H9 (cell line): ENCODE results near the gene CCDC127. TPM values are rescaled to one million over a fixed set of nuclear protein-coding genes. Genes with fewer than 3 reads are reported as not detected.
A peak's percentile ranks its signal among the peaks of the same experiment; 100 is the strongest.

ENCODE experiments used
- DNase-seq: peaks from one replicate; pipeline ENCODE4 v3.0.0-alpha.2; 2017
- H2AFZ ChIP-seq: one replicate; pipeline ENCODE4 v1.6.1; 2013; ENCODE audit warnings: mild to moderate bottlenecking, low read length, control low read depth, moderate library complexity
- H2AK5ac ChIP-seq: 2 replicates; pipeline ENCODE4 v1.6.1; 2013; ENCODE audit warnings: low read length, control low read depth, mixed read lengths; ENCODE audit not compliant: insufficient read length
- H2BK120ac ChIP-seq: one replicate; pipeline ENCODE4 v1.6.1; 2013; ENCODE audit warnings: low read depth, mild to moderate bottlenecking, low read length, control low read depth, inconsistent platforms; ENCODE audit not compliant: poor library complexity, severe bottlenecking
- H2BK12ac ChIP-seq: 2 replicates; pipeline ENCODE4 v1.6.1; 2013; ENCODE audit warnings: low read length, control low read depth, mixed read lengths, low read depth; ENCODE audit not compliant: insufficient read length
- H2BK15ac ChIP-seq: 2 replicates; pipeline ENCODE4 v1.6.1; 2013; ENCODE audit warnings: low read depth, low read length, control low read depth
- H2BK20ac ChIP-seq: one replicate; pipeline ENCODE4 v1.6.1; 2013; ENCODE audit warnings: low read depth, mild to moderate bottlenecking, low read length, control low read depth, inconsistent platforms; ENCODE audit not compliant: poor library complexity, severe bottlenecking
- H2BK5ac ChIP-seq: 2 replicates; pipeline ENCODE4 v1.6.1; 2013; ENCODE audit warnings: low read length, control low read depth, mixed read lengths; ENCODE audit not compliant: insufficient read length
- H3K14ac ChIP-seq: 2 replicates; pipeline ENCODE4 v1.6.1; 2013; ENCODE audit warnings: low read length, control low read depth; ENCODE audit not compliant: insufficient read depth
- H3K18ac ChIP-seq: 2 replicates; pipeline ENCODE4 v1.6.1; 2013; ENCODE audit warnings: low read depth, mild to moderate bottlenecking, mixed read lengths, low read length, control low read depth; ENCODE audit not compliant: insufficient read length
- H3K23ac ChIP-seq: 2 replicates; pipeline ENCODE4 v1.6.1; 2013; ENCODE audit warnings: low read length, control low read depth, mixed read lengths, low read depth; ENCODE audit not compliant: insufficient read length
- H3K23me2 ChIP-seq: 2 replicates; pipeline ENCODE4 v1.6.1; 2013; ENCODE audit warnings: low read depth, mild to moderate bottlenecking, mixed read lengths, low read length, control low read depth; ENCODE audit not compliant: insufficient read length, poor library complexity, severe bottlenecking
- H3K27ac ChIP-seq: 2 replicates; pipeline ENCODE4 v1.5.1; 2013; ENCODE audit warnings: low read length, control low read depth, mixed read lengths, low read depth; ENCODE audit not compliant: insufficient read length
- H3K27me3 ChIP-seq: 2 replicates; pipeline ENCODE4 v1.6.1; 2013; ENCODE audit warnings: low read length, control low read depth, inconsistent platforms; ENCODE audit not compliant: insufficient read depth
- H3K4ac ChIP-seq: 2 replicates; pipeline ENCODE4 v1.6.1; 2013; ENCODE audit warnings: low read depth, mild to moderate bottlenecking, control low read depth, inconsistent platforms, low read length, moderate library complexity
- H3K4me1 ChIP-seq: 2 replicates; pipeline ENCODE4 v1.6.1; 2013; ENCODE audit warnings: low read length, control low read depth, inconsistent platforms; ENCODE audit not compliant: insufficient read depth
- H3K4me2 ChIP-seq: 2 replicates; pipeline ENCODE4 v1.6.1; 2013; ENCODE audit warnings: low read length, control low read depth, mixed read lengths; ENCODE audit not compliant: insufficient read length, insufficient read depth
- H3K56ac ChIP-seq: 2 replicates; pipeline ENCODE4 v1.6.1; 2013; ENCODE audit warnings: low read depth, mild to moderate bottlenecking, mixed read lengths, low read length, control low read depth; ENCODE audit not compliant: insufficient read length
- H3K79me1 ChIP-seq: 2 replicates; pipeline ENCODE4 v1.6.1; 2013; ENCODE audit warnings: low read depth, mild to moderate bottlenecking, moderate library complexity, low read length, control low read depth, inconsistent platforms; ENCODE audit not compliant: insufficient read depth, poor library complexity, severe bottlenecking
- H3K79me2 ChIP-seq: 2 replicates; pipeline ENCODE4 v1.6.1; 2013; ENCODE audit warnings: low read length, control low read depth, inconsistent platforms; ENCODE audit not compliant: insufficient read depth
- H3K9ac ChIP-seq: 2 replicates; pipeline ENCODE4 v1.6.1; 2013; ENCODE audit warnings: low read length, control low read depth, mixed read lengths; ENCODE audit not compliant: insufficient read length; ENCODE audit errors: extremely low read depth
- H3K9me3 ChIP-seq: one replicate; pipeline ENCODE4 v1.6.1; 2013; ENCODE audit warnings: low read depth, low read length, inconsistent platforms; ENCODE audit not compliant: control insufficient read depth
- H3T11ph ChIP-seq: one replicate; pipeline ENCODE4 v1.6.1; 2013; ENCODE audit warnings: mild to moderate bottlenecking, low read length, control low read depth, inconsistent platforms
- H4K20me1 ChIP-seq: one replicate; pipeline ENCODE4 v1.6.1; 2013; ENCODE audit not compliant: control insufficient read depth, insufficient read length, insufficient read depth
- H4K5ac ChIP-seq: 2 replicates; pipeline ENCODE4 v1.6.1; 2013; ENCODE audit warnings: low read depth, mild to moderate bottlenecking, mixed read lengths, low read length, control low read depth; ENCODE audit not compliant: insufficient read length
- H4K8ac ChIP-seq: replicated peaks from 2 replicates; pipeline ENCODE4 v1.6.1; 2013; ENCODE audit warnings: low read length, control low read depth, mixed read lengths, low read depth; ENCODE audit not compliant: insufficient read length
- H4K91ac ChIP-seq: 2 replicates; pipeline ENCODE4 v1.6.1; 2013; ENCODE audit warnings: low read depth, mild to moderate bottlenecking, moderate library complexity, mixed read lengths, low read length, control low read depth; ENCODE audit not compliant: insufficient read length
- H3K27ac Mint-ChIP-seq, 3 experiments: 2 replicates in 2 of 3; 3 replicates in 1 of 3; pipeline ENCODE4 v1.8.0; 2020 to 2021; ENCODE audit warnings: mixed read lengths in 3 of 3, mild to moderate bottlenecking in 1 of 3, moderate library complexity in 1 of 3
- H3K27me3 Mint-ChIP-seq: 2 replicates; pipeline ENCODE4 v1.8.0; 2021; ENCODE audit warnings: low read depth, mild to moderate bottlenecking, moderate library complexity, mixed read lengths
- H3K36me3 Mint-ChIP-seq, 3 experiments: 2 replicates in 2 of 3; 3 replicates in 1 of 3; pipeline ENCODE4 v1.8.0; 2020 to 2021; ENCODE audit warnings: low read depth in 3 of 3, mixed read lengths in 3 of 3; ENCODE audit not compliant: insufficient read depth in 1 of 3
- H3K4me1 Mint-ChIP-seq, 2 experiments: 2 replicates each; pipeline ENCODE4 v1.8.0; 2020; ENCODE audit warnings: mixed read lengths in 2 of 2
- H3K4me3 Mint-ChIP-seq, 2 experiments: 2 replicates in 1 of 2; 3 replicates in 1 of 2; pipeline ENCODE4 v1.8.0; 2020 to 2021; ENCODE audit warnings: mild to moderate bottlenecking in 2 of 2, mixed read lengths in 2 of 2, moderate library complexity in 1 of 2
- H3K9me3 Mint-ChIP-seq, 2 experiments: 2 replicates in 1 of 2; 3 replicates in 1 of 2; pipeline ENCODE4 v1.8.0; 2020; ENCODE audit warnings: mild to moderate bottlenecking in 2 of 2, mixed read lengths in 2 of 2, moderate library complexity in 1 of 2
- WGBS: extraction: QIAGEN DNeasy Blood & Tissue Kit; methylation state at CpG from one replicate; pipeline ENCODE4 v1.1.7; 2013; ENCODE audit warnings: missing lambda C conversion rate, low lambda C conversion rate, mixed read lengths; ENCODE audit not compliant: insufficient read length; ENCODE audit errors: extremely low coverage; 5-methylcytosine and 5-hydroxymethylcytosine counted together
- total RNA-seq: library from RNA; stranded (reverse); gene quantifications from 2 replicates; pipeline ENCODE4 v1.2.1, GENCODE V29; 2021
- TF ChIP-seq, protein P1 (sequence below): fragments of 200-600 bp; sonication (generic); conservative IDR thresholded peaks from 3 replicates; pipeline ENCODE4 v1.8.0; 2021; ENCODE audit warnings: antibody characterized with exemption, mild to moderate bottlenecking

The CCDC127 gene
- total RNA-seq, 1 experiment from 2014 or later: 9.0 TPM

DNA sequence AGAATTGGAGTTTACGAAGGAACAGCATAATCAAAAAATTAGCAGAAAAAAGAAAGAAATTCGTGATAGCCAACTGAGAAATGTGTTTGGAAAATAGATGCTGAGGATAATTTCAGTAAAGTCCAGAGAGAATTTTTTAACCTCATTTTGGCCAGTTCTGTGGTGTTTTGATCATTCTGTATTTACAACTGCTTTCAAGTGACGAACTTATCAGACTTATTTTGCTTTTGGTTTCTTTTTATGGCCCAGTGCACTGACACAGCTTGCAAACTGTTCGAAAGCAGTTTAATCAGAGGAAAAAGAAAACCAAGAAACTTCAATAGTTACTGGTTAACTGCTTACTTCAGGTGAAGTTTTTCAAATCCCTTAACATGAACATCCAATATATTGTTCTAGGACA, 2.0 kb upstream of the CCDC127 start:
- no peak overlapping the region for H2BK20ac ChIP-seq
- H3K56ac ChIP-seq: no peak overlapping the region
- no peak overlapping the region for H4K91ac ChIP-seq
- no peak overlapping the region for H2AK5ac ChIP-seq
- H3K4me2 ChIP-seq: peak overlapping the region; percentile 75
- H3K27me3 ChIP-seq: no peaks in the 10 kb centered on the region
- no peak overlapping the region for H3K23ac ChIP-seq
- no peak overlapping the region for H4K8ac ChIP-seq
- no peak overlapping the region for H2BK15ac ChIP-seq
- H2AFZ ChIP-seq: no peak overlapping the region
- no peak overlapping the region for H3K14ac ChIP-seq
- H3K27ac Mint-ChIP-seq: no peak overlapping the region
- no peak for DNase-seq
- TF ChIP-seq, protein P1, sequence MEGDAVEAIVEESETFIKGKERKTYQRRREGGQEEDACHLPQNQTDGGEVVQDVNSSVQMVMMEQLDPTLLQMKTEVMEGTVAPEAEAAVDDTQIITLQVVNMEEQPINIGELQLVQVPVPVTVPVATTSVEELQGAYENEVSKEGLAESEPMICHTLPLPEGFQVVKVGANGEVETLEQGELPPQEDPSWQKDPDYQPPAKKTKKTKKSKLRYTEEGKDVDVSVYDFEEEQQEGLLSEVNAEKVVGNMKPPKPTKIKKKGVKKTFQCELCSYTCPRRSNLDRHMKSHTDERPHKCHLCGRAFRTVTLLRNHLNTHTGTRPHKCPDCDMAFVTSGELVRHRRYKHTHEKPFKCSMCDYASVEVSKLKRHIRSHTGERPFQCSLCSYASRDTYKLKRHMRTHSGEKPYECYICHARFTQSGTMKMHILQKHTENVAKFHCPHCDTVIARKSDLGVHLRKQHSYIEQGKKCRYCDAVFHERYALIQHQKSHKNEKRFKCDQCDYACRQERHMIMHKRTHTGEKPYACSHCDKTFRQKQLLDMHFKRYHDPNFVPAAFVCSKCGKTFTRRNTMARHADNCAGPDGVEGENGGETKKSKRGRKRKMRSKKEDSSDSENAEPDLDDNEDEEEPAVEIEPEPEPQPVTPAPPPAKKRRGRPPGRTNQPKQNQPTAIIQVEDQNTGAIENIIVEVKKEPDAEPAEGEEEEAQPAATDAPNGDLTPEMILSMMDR: no peak
- no peak overlapping the region for H3K9ac ChIP-seq
- H4K5ac ChIP-seq: no peak overlapping the region
- no peak overlapping the region for H2BK12ac ChIP-seq
- H3K4me1 Mint-ChIP-seq: peaks cover 31% of the 10 kb centered on the region in 2 experiments
- peaks cover 17 to 28% (median 23%) of the 10 kb centered on the region in 3 experiments for H3K36me3 Mint-ChIP-seq
- H3K9me3 ChIP-seq: no peaks in the 10 kb centered on the region
- H3K4me1 ChIP-seq: 0 out of 2 replicates have a peak, but pooled peaks cover 2% of the 10 kb centered on the region
- H2BK5ac ChIP-seq: no peak overlapping the region
- no peak overlapping the region for H2BK120ac ChIP-seq
- H3T11ph ChIP-seq: no peak overlapping the region
- H3K4ac ChIP-seq: no peak overlapping the region
- H3K18ac ChIP-seq: no peak overlapping the region
- H3K79me2 ChIP-seq: peaks cover 10% of the 10 kb centered on the region; the same call in 1 of the 2 replicates
- H3K27me3 Mint-ChIP-seq: no peaks in the 10 kb centered on the region; the same call in 1 of the 2 replicates
- H3K23me2 ChIP-seq: no peaks in the 10 kb centered on the region
- no peaks in the 10 kb centered on the region for H3K9me3 Mint-ChIP-seq
- H3K27ac ChIP-seq: no peak overlapping the region
- no CpG with 5 or more reads among the region's 4 CpGs for WGBS
- peaks cover 2% of the 10 kb centered on the region for H3K79me1 ChIP-seq
- H3K4me3 Mint-ChIP-seq: peak overlapping the region; percentile 95 to 98
- H4K20me1 ChIP-seq: no peaks in the 10 kb centered on the region
